GM21447 (cell line): ENCODE results near the gene SORCS3.

Source experiments
- ATAC-seq: cut with Tn5 transposase; IDR thresholded peaks from one replicate; pipeline ENCODE4 v1.9.1; 2021; ENCODE audit not compliant: unreplicated experiment

Gene SORCS3

GRCh38 chr10:105161149-105161548 lies 520.1 kb downstream of the SORCS3 start:
- ATAC-seq: no peak

GRCh38 chr10:105161767-105162166 lies 520.7 kb downstream of the SORCS3 start:
- ATAC-seq: no peak

GRCh38 chr10:105170521-105170920 lies 529.4 kb downstream of the SORCS3 start:
- ATAC-seq: no peak

- ATAC-seq: no peak
Observed at GRCh38 chr10:105171945-105172344, 530.9 kb downstream of the SORCS3 start.

- no peak for ATAC-seq
Observed at GRCh38 chr10:105181626-105182025, 540.5 kb downstream of the SORCS3 start.

- no peak for ATAC-seq
Observed at GRCh38 chr10:105183536-105183935, 542.4 kb downstream of the SORCS3 start.

- ATAC-seq: no peak
Observed at GRCh38 chr10:105185161-105185560, 544.1 kb downstream of the SORCS3 start.

- no peak for ATAC-seq
Observed at GRCh38 chr10:105187243-105187642, 546.2 kb downstream of the SORCS3 start.

GRCh38 chr10:105188737-105189462 lies 547.8 kb downstream of the SORCS3 start:
- ATAC-seq: no peak

GRCh38 chr10:105189463-105189800 lies 548.3 kb downstream of the SORCS3 start:
- ATAC-seq: no peak

GRCh38 chr10:105192146-105192545 lies 551.1 kb downstream of the SORCS3 start:
- no peak for ATAC-seq

- ATAC-seq: no peak
Observed at GRCh38 chr10:105192861-105193260, 551.8 kb downstream of the SORCS3 start.

GRCh38 chr10:105195831-105196230 lies 554.7 kb downstream of the SORCS3 start:
- no peak for ATAC-seq

- ATAC-seq: no peak
Observed at GRCh38 chr10:105197598-105198364, 556.7 kb downstream of the SORCS3 start.

- ATAC-seq: no peak
Observed at GRCh38 chr10:105206616-105207015, 565.5 kb downstream of the SORCS3 start.

- no peak for ATAC-seq
Observed at GRCh38 chr10:105207476-105207995, 566.4 kb downstream of the SORCS3 start.

GRCh38 chr10:105210546-105210945 lies 569.5 kb downstream of the SORCS3 start:
- no peak for ATAC-seq

- ATAC-seq: no peak
Observed at GRCh38 chr10:105237685-105238084, 596.6 kb downstream of the SORCS3 start.

GRCh38 chr10:105239311-105240219 lies 598.5 kb downstream of the SORCS3 start:
- ATAC-seq: no peak

- ATAC-seq: no peak
Observed at GRCh38 chr10:105241254-105241653, 600.2 kb downstream of the SORCS3 start.

- no peak for ATAC-seq
Observed at GRCh38 chr10:105243381-105243780, 602.3 kb downstream of the SORCS3 start.
